ENCODE measurements around the gene CROCC2. TPM values are rescaled to one million over a fixed set of nuclear protein-coding genes. Genes with fewer than 3 reads are reported as not detected.

The CROCC2 gene
- total RNA-seq, 1 donor from 2014 or later, result not detected

DNA sequence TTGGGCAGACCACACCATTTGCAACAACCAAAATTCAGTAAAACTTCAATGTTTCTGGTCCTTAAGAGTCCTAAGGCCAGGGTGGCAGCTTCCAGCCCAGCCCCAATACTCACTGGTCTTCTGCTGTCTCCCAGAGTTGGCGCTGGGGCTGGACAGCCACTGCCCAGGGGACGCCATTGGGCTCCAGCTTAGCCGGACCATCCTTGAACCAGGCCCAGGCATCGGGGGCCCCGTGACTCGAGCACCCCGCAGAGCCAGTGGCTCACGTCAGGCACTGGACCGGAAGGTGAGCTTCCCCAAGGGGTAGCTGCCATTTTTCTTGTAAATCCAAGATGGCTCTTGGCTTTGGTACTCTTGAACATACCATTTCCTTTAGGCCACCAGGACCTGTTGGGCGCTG, 114.1 kb downstream of the CROCC2 start:
- DNase-seq (ENCODE audit: low read depth), result no peak
- TF ChIP-seq, protein P1, sequence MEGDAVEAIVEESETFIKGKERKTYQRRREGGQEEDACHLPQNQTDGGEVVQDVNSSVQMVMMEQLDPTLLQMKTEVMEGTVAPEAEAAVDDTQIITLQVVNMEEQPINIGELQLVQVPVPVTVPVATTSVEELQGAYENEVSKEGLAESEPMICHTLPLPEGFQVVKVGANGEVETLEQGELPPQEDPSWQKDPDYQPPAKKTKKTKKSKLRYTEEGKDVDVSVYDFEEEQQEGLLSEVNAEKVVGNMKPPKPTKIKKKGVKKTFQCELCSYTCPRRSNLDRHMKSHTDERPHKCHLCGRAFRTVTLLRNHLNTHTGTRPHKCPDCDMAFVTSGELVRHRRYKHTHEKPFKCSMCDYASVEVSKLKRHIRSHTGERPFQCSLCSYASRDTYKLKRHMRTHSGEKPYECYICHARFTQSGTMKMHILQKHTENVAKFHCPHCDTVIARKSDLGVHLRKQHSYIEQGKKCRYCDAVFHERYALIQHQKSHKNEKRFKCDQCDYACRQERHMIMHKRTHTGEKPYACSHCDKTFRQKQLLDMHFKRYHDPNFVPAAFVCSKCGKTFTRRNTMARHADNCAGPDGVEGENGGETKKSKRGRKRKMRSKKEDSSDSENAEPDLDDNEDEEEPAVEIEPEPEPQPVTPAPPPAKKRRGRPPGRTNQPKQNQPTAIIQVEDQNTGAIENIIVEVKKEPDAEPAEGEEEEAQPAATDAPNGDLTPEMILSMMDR (conservative IDR thresholded peaks at IDR 0.05; ENCODE audit: low read depth, low read length), result no peak
- H3K4me3 ChIP-seq (ENCODE audit: low read depth, low read length), result no peak overlapping the region

DNA sequence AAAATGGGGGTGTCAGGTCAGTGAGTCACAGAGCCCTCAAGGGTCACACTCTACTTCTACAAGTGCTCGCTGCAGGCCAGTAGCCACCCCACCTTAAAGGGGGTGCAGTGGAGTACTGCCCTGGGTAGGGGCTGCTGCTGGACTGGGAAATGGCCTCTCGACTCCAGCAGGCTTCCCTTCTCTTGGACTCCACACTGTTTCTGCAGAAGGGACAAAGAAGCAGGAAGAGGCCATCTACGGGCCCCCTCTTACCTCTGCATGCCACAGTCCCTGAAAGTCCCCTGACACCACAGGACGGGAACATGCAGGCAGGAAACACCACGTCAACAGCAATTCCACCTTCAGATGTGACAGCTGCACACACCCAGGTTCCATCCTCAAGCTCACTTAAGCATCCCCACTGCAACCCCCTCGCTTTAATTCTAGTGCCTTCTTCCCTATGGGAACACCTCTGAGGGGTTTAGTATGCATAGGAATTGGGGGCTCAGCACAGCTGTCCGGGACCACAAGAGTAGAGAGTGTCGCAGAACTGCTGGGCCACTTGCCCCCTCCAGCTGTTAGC, 114.6 kb downstream of the CROCC2 start:
- TF ChIP-seq, protein P1 (conservative IDR thresholded peaks at IDR 0.05; ENCODE audit: low read depth, low read length), result no peak
- no peak for DNase-seq (ENCODE audit: low read depth)

DNA sequence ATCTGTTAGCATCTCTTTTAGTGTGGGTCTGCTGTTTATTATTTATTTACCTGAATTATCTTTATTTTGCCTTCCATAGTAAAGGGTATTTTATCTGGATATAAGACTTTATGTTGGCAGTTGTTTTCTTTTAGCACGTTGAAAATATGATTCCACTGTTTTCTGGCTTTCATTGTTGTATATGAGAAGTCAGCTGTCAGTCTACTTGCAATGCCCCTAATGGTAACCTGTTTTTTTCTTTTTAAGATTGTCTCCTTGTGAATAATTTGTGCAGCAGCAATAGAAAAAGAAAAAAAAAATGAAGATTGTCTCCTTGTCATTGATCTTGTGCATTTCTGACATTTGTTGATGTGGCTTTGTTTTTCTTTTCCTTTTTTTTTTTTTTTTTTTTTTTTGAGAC, 119.5 kb downstream of the CROCC2 start:
- DNase-seq (ENCODE audit: low read depth), result no peak
- TF ChIP-seq, protein P1 (conservative IDR thresholded peaks at IDR 0.05; ENCODE audit: low read depth, low read length), result no peak
- H3K4me3 ChIP-seq (ENCODE audit: low read depth, low read length), result no peak overlapping the region

More for the DNA sequence above, 114.6 kb downstream of the CROCC2 start:
- H3K4me3 ChIP-seq (ENCODE audit: low read depth, low read length), result no peak overlapping the region

DNA sequence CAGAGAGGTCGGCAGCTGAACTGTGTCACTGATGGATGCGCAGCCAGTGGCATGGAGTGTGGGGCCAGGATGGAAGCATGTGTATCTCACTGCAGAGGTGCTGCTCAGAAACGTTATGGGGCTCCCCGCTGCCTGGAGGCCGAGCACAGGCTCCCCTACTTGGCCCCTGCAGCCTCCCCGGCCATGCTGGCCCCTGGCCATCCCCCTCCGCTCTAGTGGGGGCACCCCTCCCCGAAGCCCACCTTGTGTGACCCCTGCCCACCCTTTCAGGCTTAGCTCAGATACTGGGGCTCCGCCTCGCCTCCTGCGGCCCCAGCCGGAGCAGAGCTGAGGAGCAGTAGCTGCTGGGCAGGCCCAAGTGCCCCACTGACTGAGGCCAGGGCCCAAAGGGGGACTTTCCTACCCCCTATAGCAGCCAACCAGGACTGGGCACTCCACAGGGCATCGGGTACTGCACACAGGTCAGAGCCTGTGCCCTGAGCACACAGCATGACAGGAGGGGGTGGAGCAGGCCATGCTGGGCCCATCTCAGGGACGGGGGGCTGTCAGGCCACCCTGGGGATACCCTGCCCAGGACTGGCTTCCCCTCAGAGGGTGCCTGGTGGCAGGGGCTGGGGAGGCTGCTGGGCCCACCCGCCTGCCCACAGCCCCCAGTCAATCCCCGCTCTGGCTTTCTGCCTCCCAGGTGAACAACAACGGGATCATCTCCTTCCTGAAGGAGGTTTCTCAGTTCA, 123.6 kb downstream of the CROCC2 start:
- TF ChIP-seq, protein P1 (conservative IDR thresholded peaks at IDR 0.05; ENCODE audit: low read depth, low read length), result no peak
- H3K4me3 ChIP-seq (ENCODE audit: low read depth, low read length), result no peak overlapping the region
- no peak for DNase-seq (ENCODE audit: low read depth)

DNA sequence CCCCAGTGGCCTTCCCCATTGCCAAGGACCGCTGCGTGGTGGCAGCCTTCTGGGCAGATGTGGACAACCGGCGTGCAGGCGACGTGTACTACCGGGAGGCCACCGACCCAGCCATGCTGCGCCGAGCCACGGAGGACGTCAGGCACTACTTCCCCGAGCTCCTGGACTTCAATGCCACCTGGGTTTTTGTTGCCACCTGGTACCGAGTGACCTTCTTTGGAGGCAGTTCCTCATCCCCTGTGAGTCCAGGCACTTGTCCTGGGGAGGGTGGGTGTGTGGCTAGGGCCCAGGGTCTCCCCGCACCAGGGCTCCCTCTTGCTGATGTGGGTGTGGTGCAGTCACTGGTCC, 124.2 kb downstream of the CROCC2 start:
- no peak for DNase-seq (ENCODE audit: low read depth)
- TF ChIP-seq, protein P1 (conservative IDR thresholded peaks at IDR 0.05; ENCODE audit: low read depth, low read length), result no peak
- no peak overlapping the region for H3K4me3 ChIP-seq (ENCODE audit: low read depth, low read length)

DNA sequence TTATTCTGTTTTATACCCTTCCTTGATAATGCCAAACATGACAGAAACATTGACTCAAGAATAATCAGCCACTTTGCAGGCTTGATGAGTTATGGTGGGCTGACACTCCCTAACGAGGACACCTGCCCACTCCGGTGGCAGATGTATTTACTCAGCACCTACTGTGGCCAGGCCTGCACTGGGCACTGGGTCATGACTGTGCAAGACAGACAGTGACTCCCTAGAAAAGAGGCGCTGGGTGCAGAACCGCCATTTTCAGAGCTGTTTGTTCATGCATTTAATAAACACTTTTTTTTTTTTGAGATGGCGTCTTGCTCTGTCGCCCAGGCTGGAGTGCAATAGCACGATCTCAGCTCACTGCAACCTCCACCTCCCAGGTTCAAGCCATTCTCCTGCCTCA, 124.7 kb downstream of the CROCC2 start:
- TF ChIP-seq, protein P1 (conservative IDR thresholded peaks at IDR 0.05; ENCODE audit: low read depth, low read length), result no peak
- H3K4me3 ChIP-seq (ENCODE audit: low read depth, low read length), result no peak overlapping the region
- DNase-seq (ENCODE audit: low read depth), result no peak
